Measurements from ENCODE around the gene CYBRD1. TPM values are rescaled to one million over a fixed set of nuclear protein-coding genes. Genes with fewer than 3 reads are reported as not detected.
"Not testable (repeated sequence)": the region's sequence is repeated elsewhere in the genome, so short reads cannot be mapped to it uniquely, and the experiment has no call there.

Gene CYBRD1
- total RNA-seq, 4 donors from 2014 or later = 72.6 to 951 (median 674) TPM

DNA sequence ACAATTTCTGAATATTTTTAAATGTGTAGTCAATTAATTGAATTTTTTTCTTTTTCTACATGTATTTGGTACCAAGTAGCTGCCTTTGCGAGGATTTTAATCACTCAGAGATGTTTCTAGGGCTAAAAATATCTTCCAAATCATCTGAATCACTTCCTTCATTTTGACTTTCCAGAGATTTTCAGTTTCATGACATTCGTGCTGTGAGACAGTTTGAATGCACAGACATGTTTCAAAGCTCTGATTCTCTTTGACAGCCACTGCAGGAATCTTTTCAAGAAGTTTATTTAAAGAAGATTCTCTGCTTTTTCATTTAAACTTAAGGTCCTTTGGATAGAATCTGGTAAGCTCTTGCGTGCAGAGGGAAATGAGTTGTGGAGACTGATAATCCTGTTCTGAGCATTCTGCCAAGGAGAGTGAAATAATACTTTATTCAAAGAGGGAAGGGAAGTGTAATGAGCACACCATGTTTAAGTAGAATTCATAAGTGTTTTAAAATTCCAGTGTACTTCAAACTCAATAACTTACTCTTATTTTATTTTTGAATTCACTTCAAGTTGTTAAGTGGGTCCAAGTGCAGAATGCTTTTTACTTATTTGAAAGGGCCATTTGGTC, 9.7 kb downstream of the CYBRD1 start:
- no peak overlapping the region for H3K4me3 ChIP-seq
- no peaks in the 10 kb centered on the region for H3K9me3 ChIP-seq
- TF ChIP-seq, protein P1, sequence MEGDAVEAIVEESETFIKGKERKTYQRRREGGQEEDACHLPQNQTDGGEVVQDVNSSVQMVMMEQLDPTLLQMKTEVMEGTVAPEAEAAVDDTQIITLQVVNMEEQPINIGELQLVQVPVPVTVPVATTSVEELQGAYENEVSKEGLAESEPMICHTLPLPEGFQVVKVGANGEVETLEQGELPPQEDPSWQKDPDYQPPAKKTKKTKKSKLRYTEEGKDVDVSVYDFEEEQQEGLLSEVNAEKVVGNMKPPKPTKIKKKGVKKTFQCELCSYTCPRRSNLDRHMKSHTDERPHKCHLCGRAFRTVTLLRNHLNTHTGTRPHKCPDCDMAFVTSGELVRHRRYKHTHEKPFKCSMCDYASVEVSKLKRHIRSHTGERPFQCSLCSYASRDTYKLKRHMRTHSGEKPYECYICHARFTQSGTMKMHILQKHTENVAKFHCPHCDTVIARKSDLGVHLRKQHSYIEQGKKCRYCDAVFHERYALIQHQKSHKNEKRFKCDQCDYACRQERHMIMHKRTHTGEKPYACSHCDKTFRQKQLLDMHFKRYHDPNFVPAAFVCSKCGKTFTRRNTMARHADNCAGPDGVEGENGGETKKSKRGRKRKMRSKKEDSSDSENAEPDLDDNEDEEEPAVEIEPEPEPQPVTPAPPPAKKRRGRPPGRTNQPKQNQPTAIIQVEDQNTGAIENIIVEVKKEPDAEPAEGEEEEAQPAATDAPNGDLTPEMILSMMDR (IDR thresholded peaks at IDR 0.05) = no peak
- TF ChIP-seq POLR2A (IDR thresholded peaks at IDR 0.05) = no peak
- no peak for DNase-seq
- H3K36me3 ChIP-seq = peaks cover 0 to 9% (median 0%) of the 10 kb centered on the region in 3 donors
- no peaks in the 10 kb centered on the region for H3K27me3 ChIP-seq
- no peak overlapping the region for H3K27ac ChIP-seq
- peaks cover 0 to 3% (median 0%) of the 10 kb centered on the region in 4 donors for H3K4me1 ChIP-seq

DNA sequence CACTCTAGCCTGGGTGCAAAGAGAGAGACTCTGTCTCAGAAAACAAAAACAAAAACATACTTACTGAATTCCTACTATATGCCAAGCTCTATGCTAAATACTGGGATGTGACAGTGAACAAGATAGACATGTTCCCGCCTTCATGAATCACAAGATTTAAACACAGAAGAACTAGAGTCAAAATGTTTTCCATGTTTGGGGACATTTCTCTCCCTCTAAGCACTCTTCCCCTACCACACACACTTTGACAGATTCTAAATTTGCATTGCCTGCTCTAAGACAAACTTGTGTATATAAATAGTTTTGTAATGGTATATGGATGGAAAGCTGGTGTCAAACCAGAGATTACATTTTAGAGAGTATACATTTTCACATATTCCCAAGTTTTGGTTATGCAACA, 11.1 kb downstream of the CYBRD1 start:
- Histone ChIP-seq H3K36me3 (peaks cover 0 to 9% (median 0%) of the 10 kb centered on the region in 3 donors), H3K4me3 (no peak overlapping the region), H3K9me3 (no peaks in the 10 kb centered on the region), H3K27ac (no peak overlapping the region), H3K27me3 (no peaks in the 10 kb centered on the region), H3K4me1 (peaks cover 0 to 3% (median 0%) of the 10 kb centered on the region in 4 donors)
- TF ChIP-seq, protein P1 (IDR thresholded peaks at IDR 0.05) = no peak
- TF ChIP-seq POLR2A (IDR thresholded peaks at IDR 0.05) = no peak
- DNase-seq = no peak

DNA sequence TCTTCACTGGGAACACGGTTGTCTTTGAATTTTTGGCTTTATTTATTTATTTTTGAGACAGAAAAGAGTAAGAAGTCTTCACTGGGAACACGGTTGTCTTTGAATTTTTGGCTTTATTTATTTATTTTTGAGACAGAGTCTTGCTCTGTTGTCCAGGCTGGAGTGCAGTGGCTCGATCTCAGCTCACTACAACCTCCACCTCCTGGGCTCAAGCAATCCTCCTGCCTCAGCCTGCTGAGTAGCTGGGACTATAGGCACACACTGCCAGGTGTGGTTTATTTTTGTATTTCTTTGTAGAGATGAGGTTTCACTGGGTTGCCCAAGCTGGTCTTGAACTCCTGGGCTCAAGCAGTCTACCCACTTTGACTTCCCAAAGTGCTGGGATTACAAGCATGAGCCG, 13.3 kb downstream of the CYBRD1 start:
- H3K36me3 ChIP-seq, H3K27me3 ChIP-seq, H3K9me3 ChIP-seq: not testable (repeated sequence)

DNA sequence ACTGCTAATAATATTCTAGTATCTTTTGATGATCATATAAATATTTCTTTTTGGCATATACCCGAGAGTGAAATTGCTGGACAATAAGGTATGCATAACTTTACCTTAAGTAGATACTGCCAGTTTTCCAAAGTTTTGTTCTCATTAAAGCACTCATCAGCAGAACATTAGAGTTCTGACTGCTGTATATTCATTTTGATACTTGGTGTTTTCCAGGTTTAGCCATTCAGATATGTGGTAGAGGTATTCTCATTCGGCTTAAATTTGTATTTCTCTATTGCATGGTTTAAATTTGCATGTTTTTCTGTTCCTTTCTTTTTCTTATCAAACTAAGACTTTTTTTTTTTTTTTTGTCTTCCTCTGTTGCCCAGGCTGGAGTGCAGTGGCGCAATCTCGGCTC, 18.2 kb downstream of the CYBRD1 start:
- DNase-seq = no peak
- no peak for TF ChIP-seq POLR2A (IDR thresholded peaks at IDR 0.05)
- TF ChIP-seq, protein P1 (IDR thresholded peaks at IDR 0.05) = no peak
- Histone ChIP-seq H3K27ac (no peak overlapping the region), H3K36me3 (peaks cover 0 to 30% (median 0%) of the 10 kb centered on the region in 3 donors), H3K9me3 (no peaks in the 10 kb centered on the region), H3K4me1 (no peaks in the 10 kb centered on the region), H3K4me3 (no peak overlapping the region), H3K27me3 (no peaks in the 10 kb centered on the region)

More for the DNA sequence above, 13.3 kb downstream of the CYBRD1 start:
- not testable (repeated sequence) for DNase-seq, H3K27ac ChIP-seq, H3K4me1 ChIP-seq, H3K4me3 ChIP-seq

DNA sequence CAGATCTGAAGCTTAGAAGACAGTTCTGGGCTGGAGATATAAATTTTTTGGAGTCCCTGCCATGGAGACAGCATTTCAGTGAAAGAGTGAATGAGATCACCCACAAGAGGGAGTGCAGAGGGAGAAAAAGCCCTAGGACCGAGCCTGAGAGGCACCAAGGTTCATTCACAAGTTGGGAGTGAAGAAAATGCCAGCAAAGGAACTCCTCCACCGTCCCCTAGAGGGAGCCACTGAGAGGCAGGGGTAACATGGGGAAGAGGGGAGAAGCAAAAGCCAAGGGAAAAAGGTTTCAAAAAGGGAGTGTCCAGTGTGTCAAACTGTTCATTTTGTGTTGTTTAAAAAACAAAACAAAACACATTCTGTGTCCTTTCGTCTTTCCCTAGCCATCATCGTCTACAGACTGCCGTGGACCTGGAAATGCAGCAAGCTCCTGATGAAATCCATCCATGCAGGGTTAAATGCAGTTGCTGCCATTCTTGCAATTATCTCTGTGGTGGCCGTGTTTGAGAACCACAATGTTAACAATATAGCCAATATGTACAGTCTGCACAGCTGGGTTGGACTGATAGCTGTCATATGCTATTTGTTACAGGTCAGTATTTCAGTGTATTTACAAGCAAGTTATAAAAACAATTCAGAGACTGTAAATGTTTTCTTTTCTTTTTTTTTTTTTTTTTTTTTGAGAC, 19.1 kb downstream of the CYBRD1 start:
- no peak for TF ChIP-seq POLR2A (IDR thresholded peaks at IDR 0.05)
- TF ChIP-seq, protein P1 (IDR thresholded peaks at IDR 0.05) = peak in 4 of 6 experiments; percentile 9 to 36 (median 24)
- no peaks in the 10 kb centered on the region for H3K27me3 ChIP-seq
- H3K9me3 ChIP-seq = no peaks in the 10 kb centered on the region
- no peak overlapping the region for H3K27ac ChIP-seq
- DNase-seq = no peak
- peaks cover 0 to 30% (median 0%) of the 10 kb centered on the region in 3 donors for H3K36me3 ChIP-seq
- no peak overlapping the region for H3K4me3 ChIP-seq
- H3K4me1 ChIP-seq = no peaks in the 10 kb centered on the region

DNA sequence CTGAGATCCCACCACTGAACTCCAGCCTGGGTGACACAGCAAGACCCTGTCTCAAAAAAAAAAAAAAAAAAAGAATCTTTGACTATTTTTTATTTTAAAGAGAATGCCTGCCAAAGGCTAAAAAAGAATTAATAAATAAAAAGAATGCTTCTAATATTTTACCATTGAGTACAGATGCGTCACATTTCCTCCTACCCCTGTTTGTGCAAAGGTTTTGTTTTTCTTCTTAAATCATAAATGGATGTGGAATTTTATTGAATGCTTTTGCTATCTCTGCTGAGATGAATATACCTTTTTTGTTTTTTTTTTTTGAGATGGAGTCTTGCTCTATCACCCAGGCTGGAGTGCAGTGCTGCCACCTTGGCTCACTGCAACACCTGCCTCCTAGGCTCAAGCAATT, 22.8 kb downstream of the CYBRD1 start:
- H3K4me3 ChIP-seq = no peak overlapping the region
- H3K36me3 ChIP-seq = peaks cover 0 to 30% (median 0%) of the 10 kb centered on the region in 3 donors
- H3K4me1 ChIP-seq = no peaks in the 10 kb centered on the region
- DNase-seq = no peak
- H3K27me3 ChIP-seq = no peaks in the 10 kb centered on the region
- no peaks in the 10 kb centered on the region for H3K9me3 ChIP-seq
- no peak overlapping the region for H3K27ac ChIP-seq
- TF ChIP-seq, protein P1 (IDR thresholded peaks at IDR 0.05) = no peak
- TF ChIP-seq POLR2A (IDR thresholded peaks at IDR 0.05) = no peak
